CD4-positive, alpha-beta T cell treated with Interferon alpha-2 for 1 hour (primary cell): Measurements from ENCODE around the gene SLC25A22.

Source experiments
- DNase-seq, 2 donors: peaks; one replicate each; pipeline ENCODE4 v3.0.0-alpha.2; 2020 to 2022

Gene SLC25A22

GRCh38 chr11:833849-834311 is 35.8 kb upstream of the SLC25A22 start:
- no peak for DNase-seq

GRCh38 chr11:833114-833791 is 35.2 kb upstream of the SLC25A22 start:
- DNase-seq = peak; percentile 29 to 38

GRCh38 chr11:832529-833113 is 34.5 kb upstream of the SLC25A22 start, which contains the start of gene CD151:
TSS of gene CD151 (plus strand) at chr11:832952. CDS start at chr11:836070, 3,118 bp downstream.
- DNase-seq = peak; percentile 37 to 55

GRCh38 chr11:831961-832528 is 34.0 kb upstream of the SLC25A22 start:
- DNase-seq = no peak

GRCh38 chr11:831118-831864 is 33.2 kb upstream of the SLC25A22 start:
- DNase-seq = no peak

GRCh38 chr11:830295-831117 is 32.4 kb upstream of the SLC25A22 start:
- DNase-seq = peak; percentile 55 to 71

GRCh38 chr11:829847-830294 is 31.8 kb upstream of the SLC25A22 start:
- no peak for DNase-seq

- no peak for DNase-seq
Measured at GRCh38 chr11:829176-829846, 31.2 kb upstream of the SLC25A22 start.

GRCh38 chr11:828506-829175 is 30.6 kb upstream of the SLC25A22 start:
- no peak for DNase-seq

GRCh38 chr11:827897-828192 is 29.8 kb upstream of the SLC25A22 start, which contains the start of gene CRACR2B:
TSS of gene CRACR2B (plus strand) at chr11:827919. CDS start at chr11:828608, 689 bp downstream.
- no peak for DNase-seq

- DNase-seq = no peak
Measured at GRCh38 chr11:827146-827896, 29.2 kb upstream of the SLC25A22 start.

GRCh38 chr11:826836-827145 is 28.7 kb upstream of the SLC25A22 start:
- no peak for DNase-seq

- DNase-seq = no peak
Measured at GRCh38 chr11:826227-826621, 28.1 kb upstream of the SLC25A22 start.

GRCh38 chr11:825366-826226 is 27.5 kb upstream of the SLC25A22 start:
- no peak for DNase-seq

GRCh38 chr11:824942-825341 is 26.9 kb upstream of the SLC25A22 start:
- no peak for DNase-seq

- DNase-seq = no peak
Measured at GRCh38 chr11:824292-824880, 26.3 kb upstream of the SLC25A22 start.

- no peak for DNase-seq
Measured at GRCh38 chr11:823441-824291, 25.6 kb upstream of the SLC25A22 start.
